ENCODE data around the gene ZNF136. TPM values are rescaled to one million over a fixed set of nuclear protein-coding genes. Genes with fewer than 3 reads are reported as not detected.
A peak's percentile ranks its signal among the peaks of the same experiment; 100 is the strongest.

ZNF136 gene
- total and polyA plus RNA-seq, 10 of the 15 experiments (the other 5 are each of a cell fraction or from before 2014, with no cell fraction given), result 2.8 to 7.8 (median 6.7) TPM

DNA sequence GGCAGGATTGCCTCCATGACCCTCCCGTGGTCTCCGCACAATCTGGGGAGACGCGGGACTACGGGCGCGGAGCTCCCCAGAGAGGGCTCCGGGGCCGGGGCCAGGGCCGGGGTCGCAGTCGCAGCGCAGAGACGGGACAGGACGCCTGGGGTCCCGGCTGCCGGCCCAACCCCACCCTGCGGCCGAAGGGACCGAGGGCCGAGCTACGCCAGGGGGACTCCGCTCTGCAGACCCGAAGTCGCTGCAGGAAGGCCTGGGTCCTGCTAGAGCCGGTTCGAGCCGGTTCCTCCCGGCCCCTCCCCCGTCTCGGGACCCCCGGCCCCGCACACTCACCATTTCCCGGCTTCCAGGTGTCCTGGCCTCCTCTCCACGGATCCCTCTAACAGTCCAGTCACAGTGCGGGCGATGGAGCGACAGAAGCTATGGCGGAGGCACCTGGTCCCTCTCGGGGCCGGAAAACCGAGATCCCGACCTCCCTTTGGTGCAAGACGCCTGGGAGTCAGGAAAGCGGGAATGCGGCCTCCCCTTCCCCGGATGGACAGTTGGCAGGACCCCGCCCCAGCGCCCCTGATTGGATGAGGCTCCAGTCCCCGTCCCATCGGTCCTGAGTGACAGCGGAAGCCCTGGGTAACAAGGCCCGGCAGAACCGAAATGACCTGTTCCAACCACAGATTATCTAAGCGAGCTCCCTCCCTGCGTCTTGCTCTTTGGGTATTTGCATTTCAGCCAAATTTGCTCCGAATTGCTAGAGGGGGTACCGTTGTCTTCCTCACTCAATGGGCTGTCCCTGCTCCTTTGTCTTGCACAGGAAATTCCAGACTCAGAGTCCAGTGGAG, 6.5 kb upstream of the ZNF136 start, which contains the start of gene ZNF625:
ZNF625 (minus strand) TSS at position 512 of the 836 bp plus-strand sequence; CDS start at position 336, 176 bp downstream.
- DNase-seq (ENCODE audit: low read depth, low spot score) (peak; percentile 39), ATAC-seq (peak; percentile 99), FAIRE-seq (peak; percentile 81)
- H3K4me3 ChIP-seq, result peak within 1 kb of the TSS; percentile 95
- ChIA-PET SMC1A (ENCODE audit: uncharacterized antibody, unreplicated experiment) (interaction anchor here (0.6 to 1.3 kb wide), 3 partner anchors 16 to 233 kb away, joined by 3 to 4 read pairs (median 3); partner anchors contain the start of gene ZNF20), CTCF (interaction anchor here (0.6 to 1.6 kb wide), 5 partner anchors 10 to 233 kb away, joined by 3 to 6 read pairs (median 3); partner anchors contain the start of gene ZNF20), POLR2A (interaction anchor here (0.6 to 0.9 kb wide), 2 partner anchors 141 to 156 kb away, joined by 3 to 4 read pairs; no protein-coding TSS in a partner anchor), RAD21 (ENCODE audit: unreplicated experiment) (interaction anchor here (1.0 to 1.8 kb wide), 6 partner anchors 16 to 358 kb away, joined by 4 to 6 read pairs (median 4); partner anchors contain the start of genes ZNF20, ZNF491, ZNF563 and ZNF700)
- H4K20me1 ChIP-seq (ENCODE audit: control insufficient read depth, insufficient read depth), result no peaks in the 10 kb centered on the region
- H3K4me2 ChIP-seq (ENCODE audit: control insufficient read depth, insufficient read depth), result peak within 1 kb of the TSS; percentile 87
- H3K27ac ChIP-seq (ENCODE audit: control insufficient read depth, insufficient read depth), result peak within 1 kb of the TSS; percentile 74
- WGBS (ENCODE audit: insufficient coverage, insufficient replicate concordance, low lambda C conversion rate, missing lambda C conversion rate), result under 1% methylated on average over 51 of the region's 58 CpGs
- intact Hi-C loops (cut with micrococcal nuclease; ENCODE audit: unreplicated experiment) (no loop called here), in situ Hi-C loops (cut with MboI) (no loop called here)
- H3K9me3 ChIP-seq (replicated peaks; ENCODE audit: control insufficient read depth, insufficient read depth, low read length), result peaks cover 4% of the 10 kb centered on the region; the same call in 2 of the 3 replicates
- H3K79me2 ChIP-seq (ENCODE audit: control insufficient read depth, insufficient read depth, low read length), result peaks cover 13% of the 10 kb centered on the region
- H3K9ac ChIP-seq (ENCODE audit: control insufficient read depth, insufficient read depth, low read length), result peak within 1 kb of the TSS; percentile 91
- H3K36me3 ChIP-seq (ENCODE audit: control insufficient read depth in 2 of 2, insufficient read depth in 2 of 2, low read length in 1 of 2), result no peaks in the 10 kb centered on the region
- no peaks in the 10 kb centered on the region for H3K27me3 ChIP-seq (replicated peaks in 1 of 2; ENCODE audit: control insufficient read depth in 2 of 2, insufficient read depth in 2 of 2, low read length in 1 of 2)
- no TSS peak for BruUV-seq (replicated peaks)
- H2AFZ ChIP-seq (ENCODE audit: control insufficient read depth, low read depth, low read length), result peak within 1 kb of the TSS; percentile 92
- H3K4me1 ChIP-seq (ENCODE audit: control insufficient read depth, insufficient read depth, low read length), result no peaks in the 10 kb centered on the region
- TF ChIP-seq SIN3A (IDR thresholded peaks at IDR 0.05; ENCODE audit: low read depth, low read length) (0 out of 2 replicates have a peak, but pooled peaks have one; percentile 47), ZNF687 (IDR thresholded peaks at IDR 0.05) (no peak), RB1 (IDR thresholded peaks at IDR 0.05; ENCODE audit: borderline replicate concordance) (0 out of 2 replicates have a peak, but pooled peaks have one; percentile 21), NFYB (IDR thresholded peaks at IDR 0.05; ENCODE audit: insufficient read depth, low read depth, low read length) (peak; percentile 96), TCF12 (IDR thresholded peaks at IDR 0.05; ENCODE audit: low read depth, low read length) (no peak), E4F1 (IDR thresholded peaks at IDR 0.05; ENCODE audit: borderline replicate concordance, partially characterized antibody) (no peak), BHLHE40 (IDR thresholded peaks at IDR 0.05; ENCODE audit: borderline replicate concordance in 1 of 2, low read depth in 2 of 2, low read length in 1 of 2) (no peak), PAX5 (IDR thresholded peaks at IDR 0.05; ENCODE audit: borderline replicate concordance, low read depth, low read length) (no peak), YY1 (IDR thresholded peaks at IDR 0.05; ENCODE audit: low read depth, low read length) (0 out of 2 replicates have a peak, but pooled peaks have one; percentile 27), SREBF2 (IDR thresholded peaks at IDR 0.05; ENCODE audit: low read length) (no peak), CHD1 (IDR thresholded peaks at IDR 0.05; ENCODE audit: low read depth, low read length) (no peak)
- TF ChIP-seq, protein P1, sequence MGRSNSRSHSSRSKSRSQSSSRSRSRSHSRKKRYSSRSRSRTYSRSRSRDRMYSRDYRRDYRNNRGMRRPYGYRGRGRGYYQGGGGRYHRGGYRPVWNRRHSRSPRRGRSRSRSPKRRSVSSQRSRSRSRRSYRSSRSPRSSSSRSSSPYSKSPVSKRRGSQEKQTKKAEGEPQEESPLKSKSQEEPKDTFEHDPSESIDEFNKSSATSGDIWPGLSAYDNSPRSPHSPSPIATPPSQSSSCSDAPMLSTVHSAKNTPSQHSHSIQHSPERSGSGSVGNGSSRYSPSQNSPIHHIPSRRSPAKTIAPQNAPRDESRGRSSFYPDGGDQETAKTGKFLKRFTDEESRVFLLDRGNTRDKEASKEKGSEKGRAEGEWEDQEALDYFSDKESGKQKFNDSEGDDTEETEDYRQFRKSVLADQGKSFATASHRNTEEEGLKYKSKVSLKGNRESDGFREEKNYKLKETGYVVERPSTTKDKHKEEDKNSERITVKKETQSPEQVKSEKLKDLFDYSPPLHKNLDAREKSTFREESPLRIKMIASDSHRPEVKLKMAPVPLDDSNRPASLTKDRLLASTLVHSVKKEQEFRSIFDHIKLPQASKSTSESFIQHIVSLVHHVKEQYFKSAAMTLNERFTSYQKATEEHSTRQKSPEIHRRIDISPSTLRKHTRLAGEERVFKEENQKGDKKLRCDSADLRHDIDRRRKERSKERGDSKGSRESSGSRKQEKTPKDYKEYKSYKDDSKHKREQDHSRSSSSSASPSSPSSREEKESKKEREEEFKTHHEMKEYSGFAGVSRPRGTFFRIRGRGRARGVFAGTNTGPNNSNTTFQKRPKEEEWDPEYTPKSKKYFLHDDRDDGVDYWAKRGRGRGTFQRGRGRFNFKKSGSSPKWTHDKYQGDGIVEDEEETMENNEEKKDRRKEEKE (IDR thresholded peaks at IDR 0.05), result no peak
